GM18499 (cell line): ENCODE measurements around the gene GIT2.
"Not testable (repeated sequence)": the region's sequence is repeated elsewhere in the genome, so short reads cannot be mapped to it uniquely, and the experiment has no call there.

Source experiments
- ATAC-seq: cut with Tn5 transposase; IDR thresholded peaks from one replicate; pipeline ENCODE4 v1.9.1; 2021; ENCODE audit warnings: moderate number of reproducible peaks; ENCODE audit not compliant: insufficient read depth, unreplicated experiment

GIT2 gene, protein sequence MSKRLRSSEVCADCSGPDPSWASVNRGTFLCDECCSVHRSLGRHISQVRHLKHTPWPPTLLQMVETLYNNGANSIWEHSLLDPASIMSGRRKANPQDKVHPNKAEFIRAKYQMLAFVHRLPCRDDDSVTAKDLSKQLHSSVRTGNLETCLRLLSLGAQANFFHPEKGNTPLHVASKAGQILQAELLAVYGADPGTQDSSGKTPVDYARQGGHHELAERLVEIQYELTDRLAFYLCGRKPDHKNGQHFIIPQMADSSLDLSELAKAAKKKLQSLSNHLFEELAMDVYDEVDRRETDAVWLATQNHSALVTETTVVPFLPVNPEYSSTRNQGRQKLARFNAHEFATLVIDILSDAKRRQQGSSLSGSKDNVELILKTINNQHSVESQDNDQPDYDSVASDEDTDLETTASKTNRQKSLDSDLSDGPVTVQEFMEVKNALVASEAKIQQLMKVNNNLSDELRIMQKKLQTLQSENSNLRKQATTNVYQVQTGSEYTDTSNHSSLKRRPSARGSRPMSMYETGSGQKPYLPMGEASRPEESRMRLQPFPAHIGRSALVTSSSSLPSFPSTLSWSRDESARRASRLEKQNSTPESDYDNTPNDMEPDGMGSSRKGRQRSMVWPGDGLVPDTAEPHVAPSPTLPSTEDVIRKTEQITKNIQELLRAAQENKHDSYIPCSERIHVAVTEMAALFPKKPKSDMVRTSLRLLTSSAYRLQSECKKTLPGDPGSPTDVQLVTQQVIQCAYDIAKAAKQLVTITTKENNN

DNA sequence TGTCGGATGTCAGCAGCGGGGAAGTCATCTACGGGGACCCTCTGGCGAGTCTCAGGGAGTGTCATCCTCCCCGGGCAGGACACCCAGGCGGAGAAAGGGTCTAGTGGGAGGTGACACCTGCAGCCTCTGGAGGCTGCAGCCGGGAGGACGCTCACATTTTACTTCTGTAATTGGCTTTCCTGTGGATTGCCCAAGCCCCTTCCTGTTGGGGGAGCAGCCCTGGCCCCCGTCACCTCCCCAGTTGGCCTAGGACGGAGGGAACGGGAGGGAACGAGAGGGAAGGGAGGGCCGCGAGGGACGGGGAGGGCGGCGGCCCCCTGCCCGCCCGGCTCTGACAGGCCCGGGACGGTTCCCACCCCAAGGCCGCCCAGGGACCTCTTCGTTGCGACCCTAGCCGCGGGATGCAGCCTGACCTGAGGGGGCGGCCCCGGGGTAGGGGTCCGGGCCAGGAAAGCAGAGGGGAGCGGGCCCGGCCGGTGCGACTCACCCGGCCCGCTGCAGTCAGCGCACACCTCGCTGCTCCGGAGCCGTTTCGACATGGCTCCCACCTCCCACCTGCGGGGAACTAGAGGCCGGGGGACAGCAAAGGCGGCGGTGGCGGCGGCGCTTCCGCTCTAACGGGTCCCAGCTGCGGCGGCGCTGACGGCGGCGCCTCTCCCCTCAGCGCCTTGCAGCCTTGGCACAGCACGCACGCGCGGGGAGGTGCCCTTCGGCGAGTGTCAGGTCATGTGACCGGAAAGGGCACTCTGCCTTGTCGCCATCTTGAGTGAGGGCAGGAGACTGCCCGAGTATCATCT, at the start of gene GIT2:
Gene GIT2, minus strand, starts transcription at position 683 of the 797 bp plus-strand sequence. Its CDS starts 144 bp downstream, at position 539.
- no peak for ATAC-seq

DNA sequence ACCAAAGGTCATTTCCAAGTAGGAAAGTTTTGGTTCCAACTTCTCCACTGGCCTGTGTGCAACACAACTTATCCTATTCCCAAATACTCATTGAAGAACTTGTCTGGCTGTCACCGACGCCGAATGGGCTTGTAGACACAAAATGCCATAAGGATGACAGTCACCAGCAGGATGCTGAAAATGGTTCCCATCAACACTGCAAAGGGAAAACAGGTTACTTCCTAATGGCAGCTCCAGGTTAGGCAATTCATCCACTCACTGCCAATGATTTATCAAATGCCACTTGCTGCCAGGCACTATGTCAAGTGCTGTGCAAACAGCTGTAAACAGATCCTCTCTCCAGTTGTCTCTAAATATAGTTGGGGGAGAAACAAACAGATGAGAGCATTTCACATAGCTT, 46.1 kb upstream of the GIT2 start:
- no peak for ATAC-seq

DNA sequence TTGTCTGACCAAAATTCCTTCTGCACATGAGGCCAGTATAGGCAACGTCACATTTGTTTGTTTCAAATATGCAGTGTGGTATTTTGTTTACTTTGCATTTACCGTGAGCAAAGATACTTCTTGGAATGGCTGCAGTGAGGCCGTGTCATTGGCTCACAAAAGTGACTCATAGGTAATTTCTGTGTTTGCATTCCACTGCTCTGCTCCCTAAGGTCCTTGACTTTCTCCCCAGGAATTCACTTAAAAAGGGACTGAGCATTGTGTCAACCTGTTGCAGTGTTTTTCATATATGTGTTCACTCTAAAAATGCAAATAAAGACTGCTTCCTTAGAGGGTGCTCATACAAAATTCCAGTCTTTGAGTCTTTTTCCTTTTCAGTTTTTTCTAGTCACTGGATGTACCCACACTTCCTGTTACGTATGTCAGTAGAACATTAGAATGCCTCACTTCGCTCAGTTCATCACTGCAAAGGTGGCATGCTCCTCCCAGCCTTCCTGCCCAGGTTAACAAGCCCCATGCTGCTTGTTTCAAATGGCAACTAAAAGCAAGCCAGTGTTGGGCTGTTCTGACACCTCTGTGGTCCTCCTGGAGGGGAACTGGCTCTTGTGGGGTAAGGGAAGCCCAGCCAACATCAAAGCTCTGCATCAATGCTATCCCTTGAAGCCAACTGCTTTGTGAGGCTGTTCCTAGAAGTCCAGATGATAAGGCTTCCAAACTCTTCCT, 43.1 kb upstream of the GIT2 start:
- ATAC-seq = no peak

DNA sequence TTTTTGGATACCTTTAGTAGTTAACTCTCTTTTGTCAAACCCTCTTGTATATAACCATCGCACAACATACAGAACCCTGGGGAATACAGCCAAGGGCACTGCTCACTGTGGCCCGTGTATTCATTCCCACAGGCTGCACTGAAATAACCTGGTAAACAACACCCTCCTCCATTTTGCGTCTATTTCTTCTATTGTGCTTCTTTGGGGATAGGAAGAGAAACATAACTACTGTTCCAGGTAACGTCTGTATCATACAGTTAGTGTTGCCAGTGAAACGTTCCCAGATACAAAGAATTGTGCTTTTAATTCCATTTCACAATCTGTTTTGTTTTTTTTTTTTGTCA, 42.5 kb upstream of the GIT2 start:
- no peak for ATAC-seq

DNA sequence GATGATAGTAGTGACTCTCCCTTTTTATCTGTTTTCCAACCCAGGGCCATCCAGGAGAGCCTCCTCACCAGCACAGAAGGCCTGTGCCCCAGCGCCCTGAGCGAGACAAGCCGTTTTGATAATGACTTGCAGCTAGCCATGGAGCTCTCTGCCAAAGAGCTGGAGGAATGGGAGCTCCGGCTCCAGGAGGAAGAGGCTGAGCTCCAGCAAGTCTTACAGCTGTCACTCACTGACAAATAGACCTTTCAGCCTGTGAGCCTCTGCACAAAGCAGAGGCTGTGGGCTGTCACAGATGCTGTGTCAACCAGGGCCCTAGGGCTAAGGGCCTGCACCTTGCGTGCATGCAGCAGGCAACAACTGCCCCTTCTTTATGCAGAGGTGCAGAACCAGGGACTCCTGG, 41.1 kb upstream of the GIT2 start:
- ATAC-seq = no peak

DNA sequence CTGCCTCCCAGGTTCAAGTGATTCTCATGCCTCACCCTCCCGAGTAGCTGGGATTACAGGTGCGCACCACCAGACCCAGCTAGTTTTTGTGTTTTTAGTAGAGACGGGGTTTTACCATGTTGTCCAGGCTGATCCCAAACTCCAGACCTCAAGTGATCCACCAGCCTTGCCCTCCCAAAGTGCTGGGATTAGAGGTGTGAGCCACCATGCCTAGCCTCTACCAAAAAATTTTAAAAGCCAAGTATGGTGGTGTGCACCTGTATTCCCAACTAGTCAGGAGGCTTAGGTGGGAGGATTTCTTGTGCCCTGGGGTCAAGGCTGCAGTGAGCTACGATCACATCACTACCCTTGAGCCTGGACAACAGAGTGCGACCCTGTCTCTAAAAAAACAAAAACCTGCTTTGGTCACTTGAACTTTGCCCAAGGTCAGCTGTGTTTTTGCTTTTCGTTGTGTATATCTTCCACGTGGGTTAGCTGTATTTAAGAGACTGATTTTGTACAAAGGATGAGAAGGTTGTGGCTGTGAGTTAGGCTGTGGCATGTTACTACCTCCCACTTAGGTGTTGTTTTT, 39.5 kb upstream of the GIT2 start:
- no peak for ATAC-seq

DNA sequence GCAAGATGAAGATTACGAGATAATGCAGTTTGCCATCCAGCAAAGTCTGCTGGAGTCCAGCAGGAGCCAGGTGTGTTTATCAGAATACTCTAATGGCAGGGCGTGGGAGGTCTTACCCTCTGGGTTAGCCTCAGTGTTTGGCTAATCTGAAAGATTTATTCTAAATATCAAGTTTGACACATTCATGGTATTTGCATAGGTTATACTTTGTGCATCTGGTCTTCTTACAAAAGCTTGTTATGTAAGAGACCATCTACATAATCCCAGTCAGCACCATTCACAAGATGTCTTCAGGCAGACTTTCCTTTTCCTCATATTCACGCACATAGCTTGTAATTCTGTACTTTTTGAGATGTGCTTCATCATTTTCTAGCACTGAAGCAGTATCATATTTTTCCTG, 37.7 kb upstream of the GIT2 start:
- no peak for ATAC-seq

DNA sequence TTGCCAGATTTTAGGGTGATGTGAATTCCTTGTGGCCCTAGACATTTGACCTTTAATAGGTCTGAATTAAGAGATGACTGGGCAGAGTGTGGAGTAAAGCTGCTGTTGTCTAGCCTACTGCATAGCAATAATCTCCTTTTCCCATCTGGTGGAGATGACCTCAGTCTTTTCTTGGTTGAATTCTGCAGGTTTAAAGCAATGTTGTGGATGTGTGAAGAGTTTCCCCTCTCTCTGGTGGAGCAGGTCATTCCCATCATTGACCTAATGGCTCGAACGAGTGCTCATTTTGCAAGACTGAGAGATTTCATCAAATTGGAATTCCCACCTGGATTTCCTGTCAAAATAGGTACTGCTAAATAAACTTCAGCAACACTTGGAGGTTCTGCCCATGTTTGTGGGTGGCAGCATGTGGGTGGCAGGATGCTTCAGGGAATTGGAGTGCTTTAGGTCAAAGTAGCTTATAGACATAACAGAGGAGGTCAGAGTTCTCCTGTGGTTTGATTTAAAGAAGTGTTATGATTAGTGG, 33.2 kb upstream of the GIT2 start:
- no peak for ATAC-seq

DNA sequence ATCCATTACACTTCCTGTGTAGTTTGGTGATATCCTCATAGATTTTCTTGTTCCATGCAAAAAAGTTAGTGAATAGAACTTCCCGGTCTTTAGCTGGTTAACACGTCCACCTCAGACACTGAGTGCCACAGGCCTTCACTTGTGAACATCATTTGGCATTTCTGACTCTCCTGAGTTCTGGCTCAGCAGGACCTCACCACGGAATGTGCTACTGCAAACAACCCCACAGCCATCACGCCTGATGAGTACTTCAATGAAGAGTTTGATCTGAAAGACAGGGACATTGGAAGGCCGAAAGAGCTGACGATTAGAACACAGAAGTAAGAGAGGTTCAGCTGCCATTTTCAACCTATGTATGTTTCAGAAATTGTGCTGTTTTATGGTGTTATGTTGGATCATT, 32.2 kb upstream of the GIT2 start:
- no peak for ATAC-seq

DNA sequence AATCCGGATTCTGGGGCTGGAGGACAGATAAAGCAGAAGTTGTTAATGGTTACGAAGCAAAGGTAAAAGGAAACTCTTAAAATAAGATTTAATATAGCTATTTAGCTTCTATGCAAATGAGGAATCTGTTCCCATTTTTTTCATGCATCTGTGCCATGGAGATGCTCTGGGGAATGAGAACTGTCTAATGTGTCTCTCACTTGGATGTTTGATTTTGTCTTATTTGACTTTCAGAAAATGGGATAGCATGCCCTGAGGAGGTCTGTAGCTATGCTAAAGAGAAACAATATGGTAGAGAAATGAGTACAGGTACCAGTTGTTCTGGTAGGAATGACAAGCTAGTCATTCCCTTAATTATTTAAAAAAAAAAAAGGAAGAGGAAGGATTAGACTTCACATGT, 27.9 kb upstream of the GIT2 start:
- no peak for ATAC-seq

DNA sequence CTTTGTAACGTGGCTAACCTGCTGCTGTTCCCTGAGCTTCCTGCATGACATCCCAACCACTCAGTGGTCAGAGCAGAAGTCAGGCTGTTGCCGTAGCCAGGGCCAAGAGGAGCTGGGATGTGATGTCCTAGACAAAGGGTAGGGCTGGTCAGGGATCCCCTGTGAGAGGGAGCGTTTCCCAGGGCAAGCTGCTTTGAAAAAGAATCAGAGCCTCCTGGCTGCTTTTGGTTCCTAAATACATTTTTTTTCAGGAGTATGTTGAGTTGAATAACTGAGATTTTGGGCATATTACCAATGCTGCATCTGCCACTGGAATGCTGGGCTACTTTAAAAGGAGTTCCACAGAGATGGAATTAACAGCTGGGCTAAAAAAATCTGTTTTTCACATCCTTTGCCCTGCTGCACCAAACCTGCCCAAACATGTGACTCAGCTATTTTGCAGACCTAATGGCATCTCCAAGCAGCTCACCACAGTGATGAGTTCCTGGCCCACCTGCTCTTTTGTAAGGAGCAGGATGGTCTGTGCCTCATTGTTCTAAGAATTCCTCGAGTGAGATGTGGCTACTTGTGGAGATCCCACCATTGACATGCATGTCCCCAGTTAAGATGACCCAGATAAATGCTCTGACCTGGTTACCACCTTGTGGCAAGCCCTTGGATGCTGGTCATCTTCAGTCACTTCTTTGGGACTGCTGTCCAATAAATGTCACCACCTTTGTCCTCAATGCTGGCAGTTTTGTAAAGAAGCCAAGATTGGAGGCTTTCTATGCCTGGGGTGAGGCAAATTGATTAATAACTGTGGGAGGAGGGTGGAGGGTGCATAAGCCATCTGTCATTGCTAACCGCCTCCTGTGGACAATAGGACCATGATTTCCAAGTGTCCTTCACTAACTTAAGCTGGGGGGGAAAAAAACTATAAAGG, 27.2 kb upstream of the GIT2 start:
- ATAC-seq = no peak

DNA sequence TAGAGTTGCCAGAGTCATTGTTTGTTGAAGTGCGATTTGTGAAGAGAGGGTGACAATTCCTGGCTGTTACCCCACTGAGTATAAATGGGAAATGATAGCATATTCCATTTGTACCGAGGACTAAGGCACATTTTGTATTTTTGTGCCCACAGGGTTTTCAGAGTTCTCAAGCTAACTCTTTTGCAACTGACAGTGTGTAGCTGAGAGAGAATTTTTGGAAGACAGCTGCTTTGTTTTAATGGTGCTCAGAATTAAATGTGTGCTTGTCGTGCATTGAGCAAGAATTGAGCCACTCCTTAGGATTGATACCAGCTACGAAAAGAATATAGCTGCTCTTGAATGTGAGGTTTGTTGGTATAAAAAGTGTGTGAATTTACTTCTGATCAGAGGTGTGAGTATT, 24.8 kb upstream of the GIT2 start:
- no peak for ATAC-seq

DNA sequence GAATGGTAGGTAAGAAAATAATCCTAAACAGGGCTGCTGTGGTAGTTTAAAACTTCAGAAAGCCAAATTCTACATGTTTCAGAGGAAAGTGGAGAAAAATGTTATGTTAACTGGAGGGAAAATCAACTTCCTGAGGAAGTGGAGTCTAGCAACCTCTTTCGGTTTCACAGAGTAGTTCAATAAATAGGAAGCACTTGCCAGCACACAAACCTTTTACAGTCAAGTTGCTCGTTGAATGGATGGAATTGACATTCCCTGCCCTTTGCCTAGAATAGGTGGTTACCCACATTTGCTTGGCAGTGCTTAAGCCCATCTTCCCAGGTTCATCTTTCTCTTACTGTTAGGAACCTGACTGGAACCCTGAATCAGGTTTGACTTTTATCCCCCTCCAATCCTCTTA, 19.0 kb upstream of the GIT2 start:
- no peak for ATAC-seq

DNA sequence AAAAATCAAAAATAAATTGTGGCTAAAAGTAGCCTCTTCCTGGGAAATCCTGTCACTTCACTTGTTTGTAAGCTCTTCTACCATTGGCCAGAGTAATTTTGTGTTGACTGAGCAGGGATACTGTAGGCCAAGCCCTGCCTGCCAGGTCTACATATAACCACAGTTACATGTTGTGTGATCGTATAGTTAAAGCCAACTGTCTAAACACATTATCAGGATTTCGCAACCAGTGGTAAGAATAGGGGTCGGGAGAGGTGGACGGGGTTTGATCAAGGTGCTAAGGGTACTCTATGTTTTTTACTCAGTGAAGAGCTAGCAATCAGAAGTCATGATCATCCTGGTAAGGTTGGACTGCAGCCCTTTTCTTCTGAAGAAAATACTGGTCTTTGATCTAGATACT, 16.5 kb upstream of the GIT2 start:
- ATAC-seq = no peak

DNA sequence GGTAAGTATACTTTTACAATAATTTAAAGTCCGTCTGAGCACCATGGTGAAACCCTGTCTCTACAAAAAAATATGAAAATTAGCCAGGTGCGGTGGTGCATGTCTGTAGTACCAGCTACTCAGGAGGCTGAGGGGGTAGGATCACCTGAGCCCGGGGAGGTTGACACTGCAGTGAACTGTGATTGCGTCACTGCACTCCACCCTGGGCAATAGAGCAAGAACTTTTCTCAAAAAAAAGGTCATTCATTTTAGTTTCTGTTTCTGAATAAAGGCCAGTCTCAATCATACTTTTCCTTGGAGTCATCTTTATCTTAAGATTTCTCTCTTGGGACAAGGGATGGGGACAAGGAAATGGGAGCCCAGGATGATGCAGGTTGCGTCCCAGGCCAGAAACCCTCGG, 16.0 kb upstream of the GIT2 start:
- no peak for ATAC-seq

DNA sequence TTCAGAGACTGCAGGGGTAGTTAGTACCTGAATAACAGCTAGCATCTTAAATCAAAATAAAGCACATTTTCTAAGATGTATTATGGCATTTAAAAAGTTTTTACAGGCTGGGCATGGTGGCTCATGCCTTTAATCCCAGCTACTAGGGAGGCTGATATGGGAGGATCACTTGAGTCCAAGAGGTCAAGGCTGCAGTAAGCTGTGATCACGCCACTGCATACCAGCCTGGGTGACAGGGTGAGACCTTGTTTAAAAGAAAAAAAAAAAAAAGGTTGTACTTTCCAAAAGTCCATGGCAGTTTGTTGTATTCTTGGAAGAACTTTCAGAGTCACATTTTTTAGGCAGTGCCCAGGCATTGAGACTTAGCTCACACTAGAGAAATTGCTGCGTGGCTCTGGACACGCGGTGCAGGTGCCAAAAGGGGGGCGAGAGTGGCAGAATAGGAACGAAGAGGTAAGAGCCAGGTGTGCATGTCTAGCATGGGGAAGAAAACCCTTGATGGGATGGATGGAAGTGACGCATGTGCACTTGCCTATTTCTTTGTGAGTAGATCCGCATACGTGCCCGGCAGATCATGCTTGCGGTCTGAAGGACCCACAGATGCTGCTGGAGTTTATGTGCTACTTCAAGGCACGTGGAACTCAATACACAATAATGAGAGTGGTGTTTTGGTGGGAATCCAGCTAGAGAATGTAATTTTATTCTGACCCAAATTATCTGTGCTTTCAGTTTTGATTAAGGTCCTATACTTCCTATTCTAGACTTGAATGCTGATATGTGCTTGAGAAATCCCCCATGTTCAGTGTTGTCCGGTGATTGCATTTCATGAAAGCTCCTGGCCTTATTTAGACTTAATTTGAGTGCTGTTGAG, 14.9 kb upstream of the GIT2 start:
- ATAC-seq = no peak

DNA sequence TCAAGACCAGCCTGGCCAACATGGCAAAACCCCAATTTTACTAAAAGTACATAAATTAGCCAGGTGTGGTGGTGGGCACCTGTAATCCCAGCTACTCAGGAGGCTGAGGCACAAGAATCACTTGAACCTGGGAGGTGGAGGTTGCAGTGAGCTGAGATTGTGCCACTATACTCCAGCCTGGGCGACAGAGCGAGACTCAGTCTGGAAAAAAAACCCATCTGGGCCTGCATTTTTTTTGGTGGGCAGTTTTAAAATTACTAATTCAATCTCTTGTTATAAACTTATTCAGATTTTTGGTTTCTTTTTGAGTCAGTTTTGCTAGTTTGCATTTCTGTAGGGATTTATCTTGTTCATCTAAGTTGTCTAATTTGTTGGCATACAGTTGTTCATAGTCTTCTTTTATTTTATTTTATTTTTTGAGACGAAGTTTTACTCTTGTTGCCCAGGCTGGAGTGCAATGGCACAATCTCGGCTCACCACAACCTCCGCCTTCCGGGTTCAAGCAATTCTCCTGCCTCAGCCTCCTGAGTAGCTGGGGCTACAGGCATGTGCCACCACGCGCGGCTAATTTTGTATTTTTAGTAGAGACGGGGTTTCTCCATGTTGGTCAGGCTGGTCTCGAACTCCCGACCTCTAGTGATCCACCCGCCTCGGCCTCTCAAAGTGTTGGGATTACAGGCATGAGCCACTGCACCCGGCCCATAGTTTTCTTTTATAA, 12.7 kb upstream of the GIT2 start:
- not testable (repeated sequence) for ATAC-seq
